Measurements from ENCODE around the gene TRAF3.

GRCh38 chr14:102902523-102903247, 125.4 kb downstream of the TRAF3 start:
- TF ChIP-seq CTCF (IDR thresholded peaks at IDR 0.05; ENCODE audit: insufficient read depth, low read depth, low read length) (no peak), EZH2 (IDR thresholded peaks at IDR 0.05; ENCODE audit: insufficient read depth, low read length) (no peak)

Measured in astrocyte (in vitro differentiated cells and primary cell).